Panc1 (cell line): Measurements from ENCODE around the gene TPD52L1. TPM values are rescaled to one million over a fixed set of nuclear protein-coding genes. Genes with fewer than 3 reads are reported as not detected.

Source experiments
- ATAC-seq: fragments of 200-7000 bp; cut with Tn5 transposase; 2 replicates; pipeline ENCODE4 v1.9.1; 2020; ENCODE audit warnings: mild to moderate bottlenecking, moderate library complexity
- BruUV-seq: library from RNA; stranded (reverse); fragments of 400-500 nt; replicated peaks from 2 replicates; lab custom pipeline; 2021; lab: Mats Ljungman, UMichigan
- CTCF ChIA-PET: fragments of 300-600 bp; sonication (Branson Sonifier 250); formaldehyde crosslinking; loops from one replicate; lab custom pipeline; 2022; ENCODE audit warnings: antibody characterized with exemption; lab: Charles Lee
- POLR2A ChIA-PET: fragments of 300-600 bp; sonication (Branson Sonifier 250); formaldehyde crosslinking; loops from one replicate; lab custom pipeline; 2022; ENCODE audit warnings: antibody characterized with exemption; lab: Charles Lee
- DNase-seq: peaks from one replicate; pipeline ENCODE4 v3.0.0-alpha.2; 2010; ENCODE audit warnings: low read depth, low spot score
- H3K27ac ChIP-seq: 2 replicates; pipeline ENCODE4 v1.5.1; 2011; ENCODE audit warnings: mild to moderate bottlenecking, low read length, inconsistent platforms
- H3K27me3 ChIP-seq: fragments of 200-500 bp; sonication (Bioruptor generic); 2 replicates; pipeline ENCODE4 v1.6.0; 2014; ENCODE audit warnings: low read length, inconsistent platforms; ENCODE audit not compliant: control insufficient read depth, insufficient read depth
- H3K36me3 ChIP-seq: fragments of 200-500 bp; sonication (Bioruptor generic); 2 replicates; pipeline ENCODE4 v1.5.1; 2014; ENCODE audit warnings: inconsistent platforms, mild to moderate bottlenecking, low read length, moderate library complexity; ENCODE audit not compliant: control insufficient read depth, insufficient read depth
- H3K4me1 ChIP-seq: 2 replicates; pipeline ENCODE4 v1.5.1; 2011; ENCODE audit warnings: inconsistent platforms, mild to moderate bottlenecking, low read length, moderate library complexity; ENCODE audit not compliant: control insufficient read depth, insufficient read depth
- H3K4me3 ChIP-seq, 2 experiments: 2 replicates each; pipeline ENCODE4 v1.5.1; 2011 to 2012; ENCODE audit warnings: low read depth in 2 of 2, low read length in 2 of 2, mild to moderate bottlenecking in 2 of 2, inconsistent platforms in 1 of 2, moderate library complexity in 1 of 2
- H3K9me3 ChIP-seq: fragments of 200-500 bp; sonication (Bioruptor generic); 2 replicates; pipeline ENCODE4 v1.5.1; 2014; ENCODE audit warnings: low read depth, mild to moderate bottlenecking, inconsistent platforms, low read length, moderate library complexity; ENCODE audit not compliant: control insufficient read depth, insufficient read depth
- CTCF ChIP-seq: fragments of 450-650 bp; IDR thresholded peaks from 2 replicates; pipeline ENCODE4 v1.5.1; 2017; ENCODE audit warnings: mild to moderate bottlenecking
- POLR2AphosphoS5 ChIP-seq: IDR thresholded peaks from 2 replicates; pipeline ENCODE4 v1.6.1; 2012; ENCODE audit warnings: mild to moderate bottlenecking, low read depth, low read length, moderate library complexity
- REST ChIP-seq, 2 experiments: IDR thresholded peaks; 2 replicates each; pipeline ENCODE4 v1.6.1; 2011 to 2012; ENCODE audit warnings: low read depth in 2 of 2, control low read depth in 1 of 2, low read length in 1 of 2, mild to moderate bottlenecking in 1 of 2, moderate library complexity in 1 of 2; ENCODE audit not compliant: insufficient read depth in 1 of 2
- SIN3A ChIP-seq: IDR thresholded peaks from 2 replicates; pipeline ENCODE4 v1.6.1; 2012; ENCODE audit warnings: low read depth, mild to moderate bottlenecking, low read length, moderate library complexity, borderline replicate concordance; ENCODE audit not compliant: insufficient read depth
- TCF7L2 ChIP-seq: IDR thresholded peaks from 2 replicates; pipeline ENCODE4 v1.6.1; 2011; ENCODE audit warnings: mild to moderate bottlenecking, low read depth, low read length, inconsistent platforms
- in situ Hi-C: cut with HindIII; loops from 2 replicates; pipeline ENCODE4 v1.10.0; 2016; ENCODE audit warnings: low sequenced_read_pairs, low pct_unique_long_range_greater_than_20kb
- intact Hi-C: fragments of 100-400 bp; cut with micrococcal nuclease; formaldehyde crosslinking; loops from one replicate; pipeline ENCODE4 v1.10.0; 2022; ENCODE audit not compliant: unreplicated experiment
- total RNA-seq: library from RNA; stranded (reverse); gene quantifications from one replicate; pipeline ENCODE4 v1.2.1, GENCODE V29; 2021; ENCODE audit not compliant: unreplicated experiment

The TPD52L1 gene
- total RNA-seq, 1 experiment from 2014 or later: 2.9 TPM

- no peak for ATAC-seq
- in situ Hi-C loops: no loop called here
- BruUV-seq: no TSS peak
Measured at GRCh38 chr6:125293587-125293986, 140.0 kb downstream of the TPD52L1 start.

GRCh38 chr6:125294036-125294435, 140.5 kb downstream of the TPD52L1 start:
- H3K4me1 ChIP-seq: no peaks in the 10 kb centered on the region
- ATAC-seq (no peak), DNase-seq (no peak)
- no peaks in the 10 kb centered on the region for H3K27me3 ChIP-seq
- intact Hi-C loops: no loop called here
- in situ Hi-C loops: no loop called here
- H3K9me3 ChIP-seq: no peaks in the 10 kb centered on the region
- no peak overlapping the region for H3K4me3 ChIP-seq
- no peak overlapping the region for H3K27ac ChIP-seq
- TF ChIP-seq SIN3A (no peak), CTCF (no peak), REST (IDR thresholded peaks at IDR 0.05; ENCODE audit: insufficient read depth in 1 of 2, low read depth in 2 of 2, low read length in 1 of 2) (no peak), POLR2AphosphoS5 (no peak), TCF7L2 (no peak)
- ChIA-PET CTCF (no interaction called here), POLR2A (interaction anchor here (0.6 kb wide), 1 partner anchor 84 kb away, joined by 5 read pairs; no protein-coding TSS in a partner anchor)
- no TSS peak for BruUV-seq
- H3K36me3 ChIP-seq: peaks cover 55% of the 10 kb centered on the region

More at GRCh38 chr6:125293587-125293986, 140.0 kb downstream of the TPD52L1 start:
- no peak for DNase-seq
- no peak overlapping the region for H3K4me3 ChIP-seq
- no peak overlapping the region for H3K27ac ChIP-seq
- intact Hi-C loops: no loop called here
- no peaks in the 10 kb centered on the region for H3K4me1 ChIP-seq
- no peaks in the 10 kb centered on the region for H3K27me3 ChIP-seq
- CTCF ChIA-PET: no interaction called here
- peaks cover 54% of the 10 kb centered on the region for H3K36me3 ChIP-seq
- POLR2A ChIA-PET: interaction anchor here (0.6 kb wide), 1 partner anchor 84 kb away, joined by 5 read pairs; no protein-coding TSS in a partner anchor
- no peaks in the 10 kb centered on the region for H3K9me3 ChIP-seq
- TF ChIP-seq SIN3A (no peak), CTCF (no peak), POLR2AphosphoS5 (no peak), TCF7L2 (no peak), REST (IDR thresholded peaks at IDR 0.05; ENCODE audit: insufficient read depth in 1 of 2, low read depth in 2 of 2, low read length in 1 of 2) (no peak)
